Sigmoid colon (tissue), 7 donors: ENCODE measurements around the gene PRICKLE2. TPM values are rescaled to one million over a fixed set of nuclear protein-coding genes. Genes with fewer than 3 reads are reported as not detected.

ENCODE experiments used
- DNase-seq: peaks from one replicate; pipeline ENCODE4 v3.0.0-alpha.2; 2019
- H3K27ac ChIP-seq, 4 donors: fragments of 200-600 bp; sonication (generic); one replicate each; pipeline ENCODE4 v1.5.1; 2016 to 2019; ENCODE audit warnings: mild to moderate bottlenecking in 1 of 4
- H3K27me3 ChIP-seq, 3 donors: fragments of 200-600 bp; sonication (generic); one replicate each; pipeline ENCODE4 v1.5.1; 2019; ENCODE audit warnings: mild to moderate bottlenecking in 1 of 3
- H3K36me3 ChIP-seq, 4 donors: fragments of 200-600 bp; sonication (generic); one replicate each; pipeline ENCODE4 v1.5.1; 2016 to 2019
- H3K4me1 ChIP-seq, 4 donors: fragments of 200-600 bp; sonication (generic); one replicate each; pipeline ENCODE4 v1.5.1; 2017 to 2019
- H3K4me3 ChIP-seq, 4 donors: fragments of 200-600 bp; sonication (generic); one replicate each; pipeline ENCODE4 v1.5.1; 2017 to 2019; ENCODE audit warnings: mild to moderate bottlenecking in 2 of 4, moderate library complexity in 1 of 4
- H3K9me3 ChIP-seq, 4 donors: fragments of 200-600 bp in 3 of 4; sonication (generic) in 3 of 4; one replicate each; pipeline versions ENCODE4 v1.5.1 to v1.6.1; 2013 to 2019
- EP300 ChIP-seq, 4 donors: sonication (generic); formaldehyde crosslinking; IDR thresholded peaks; one replicate each; pipeline ENCODE4 v1.6.1; 2017; ENCODE audit warnings: antibody characterized with exemption in 4 of 4
- POLR2A ChIP-seq, 2 donors: fragments of 450-650 bp; IDR thresholded peaks; one replicate each; pipeline ENCODE4 v1.6.1; 2016; ENCODE audit warnings: antibody characterized with exemption in 2 of 2, mild to moderate bottlenecking in 2 of 2, moderate library complexity in 2 of 2
- POLR2AphosphoS5 ChIP-seq, 4 donors: sonication (generic); formaldehyde crosslinking; IDR thresholded peaks; one replicate each; pipeline ENCODE4 v1.6.1; 2017; ENCODE audit warnings: antibody characterized with exemption in 4 of 4
- WGBS, 2 donors: extraction: QIAGEN DNeasy Blood & Tissue Kit; methylation state at CpG; one replicate each; pipeline ENCODE4 v1.1.7; 2013; 5-methylcytosine and 5-hydroxymethylcytosine counted together
- intact Hi-C: fragments of 100-400 bp; cut with DNase I; formaldehyde crosslinking; loops from one replicate; pipeline ENCODE4 v1.15.1; 2023
- polyA plus RNA-seq, 3 donors: library from polyadenylated mRNA; stranded (reverse); fragments of 200-250 nt; gene quantifications; one replicate each; pipeline ENCODE4 v1.2.3, GENCODE V29; 2013
- total RNA-seq, 4 donors: library from RNA; depleted of rRNA; stranded (reverse); fragments of >200 nt; gene quantifications; one replicate each; pipeline ENCODE4 v1.1.0, GENCODE V29; 2016
- TF ChIP-seq, protein P1 (sequence below), 4 experiments: fragments of 450-650 bp in 3 of 4; fragments of 200-600 bp in 1 of 4; IDR thresholded peaks; one replicate each; pipeline ENCODE4 v1.5.1; 2016 to 2019; ENCODE audit warnings: antibody characterized with exemption in 4 of 4, mild to moderate bottlenecking in 3 of 4, moderate library complexity in 2 of 4
- donor health status: healthy with polysubstance abuse.
- donor health status: Bipolar disorder and iron deficiency.
- donor health status: healthy.

The PRICKLE2 gene
- total and polyA plus RNA-seq, 7 donors, result 0.69 to 96.7 (median 61.1) TPM

DNA sequence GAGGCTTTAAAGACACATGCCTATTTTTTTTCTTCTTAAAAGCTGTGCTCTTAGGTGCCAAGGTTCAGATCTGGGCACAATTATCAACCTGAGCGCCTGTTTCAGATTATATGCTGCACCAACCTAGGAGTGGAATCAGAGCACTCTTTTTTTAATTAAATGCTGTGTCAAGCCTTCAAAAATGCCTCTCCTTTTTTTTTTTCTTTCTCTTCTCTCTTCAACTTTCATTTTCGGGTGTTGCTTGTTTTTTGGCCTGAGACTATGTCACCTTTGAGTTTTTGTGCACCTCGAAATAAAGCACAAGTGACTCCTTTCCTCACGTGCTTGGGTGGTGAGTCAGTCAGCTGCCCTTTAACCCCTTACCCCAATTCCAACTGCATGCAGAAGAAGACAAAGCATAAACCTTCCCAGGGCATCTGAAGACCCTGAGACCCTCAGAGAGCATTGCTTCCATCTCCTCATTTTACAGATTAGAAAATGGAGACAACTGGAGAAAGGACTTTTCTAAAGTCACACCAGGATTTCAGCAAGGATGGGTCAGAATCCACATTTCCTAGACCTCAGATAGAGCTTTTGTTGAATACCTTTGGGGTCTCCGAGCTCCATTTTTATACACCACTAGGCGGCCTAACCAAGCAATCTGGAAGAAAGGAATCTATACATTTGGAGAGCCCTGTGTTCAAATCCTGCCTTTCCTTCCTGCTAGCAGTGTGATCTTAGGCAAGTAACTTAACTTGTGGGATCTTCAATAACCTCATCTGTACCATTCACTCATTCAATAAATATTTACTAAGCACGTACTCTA lies 631 bp upstream of the PRICKLE2 start:
- Histone ChIP-seq H3K4me3 (peak overlapping the region; percentile 5 to 38 (median 36)), H3K36me3 (no peaks in the 10 kb centered on the region), H3K27me3 (no peaks in the 10 kb centered on the region), H3K27ac (peak overlapping the region; percentile 75 to 90 (median 87)), H3K4me1 (peaks cover 0 to 88% (median 74%) of the 10 kb centered on the region in 4 donors), H3K9me3 (no peaks in the 10 kb centered on the region)
- intact Hi-C loops, result loop anchor here (5.0 kb wide), 1 partner anchor 171 kb away; no protein-coding TSS in a partner anchor
- no peak for DNase-seq
- TF ChIP-seq, protein P1, sequence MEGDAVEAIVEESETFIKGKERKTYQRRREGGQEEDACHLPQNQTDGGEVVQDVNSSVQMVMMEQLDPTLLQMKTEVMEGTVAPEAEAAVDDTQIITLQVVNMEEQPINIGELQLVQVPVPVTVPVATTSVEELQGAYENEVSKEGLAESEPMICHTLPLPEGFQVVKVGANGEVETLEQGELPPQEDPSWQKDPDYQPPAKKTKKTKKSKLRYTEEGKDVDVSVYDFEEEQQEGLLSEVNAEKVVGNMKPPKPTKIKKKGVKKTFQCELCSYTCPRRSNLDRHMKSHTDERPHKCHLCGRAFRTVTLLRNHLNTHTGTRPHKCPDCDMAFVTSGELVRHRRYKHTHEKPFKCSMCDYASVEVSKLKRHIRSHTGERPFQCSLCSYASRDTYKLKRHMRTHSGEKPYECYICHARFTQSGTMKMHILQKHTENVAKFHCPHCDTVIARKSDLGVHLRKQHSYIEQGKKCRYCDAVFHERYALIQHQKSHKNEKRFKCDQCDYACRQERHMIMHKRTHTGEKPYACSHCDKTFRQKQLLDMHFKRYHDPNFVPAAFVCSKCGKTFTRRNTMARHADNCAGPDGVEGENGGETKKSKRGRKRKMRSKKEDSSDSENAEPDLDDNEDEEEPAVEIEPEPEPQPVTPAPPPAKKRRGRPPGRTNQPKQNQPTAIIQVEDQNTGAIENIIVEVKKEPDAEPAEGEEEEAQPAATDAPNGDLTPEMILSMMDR (IDR thresholded peaks at IDR 0.05), result no peak
- TF ChIP-seq POLR2AphosphoS5 (IDR thresholded peaks at IDR 0.05) (no peak), POLR2A (IDR thresholded peaks at IDR 0.05) (no peak), EP300 (IDR thresholded peaks at IDR 0.05) (no peak)
- WGBS, 2 donors, result 61 to 71% methylated on average over 7 of the region's 7 CpGs

DNA sequence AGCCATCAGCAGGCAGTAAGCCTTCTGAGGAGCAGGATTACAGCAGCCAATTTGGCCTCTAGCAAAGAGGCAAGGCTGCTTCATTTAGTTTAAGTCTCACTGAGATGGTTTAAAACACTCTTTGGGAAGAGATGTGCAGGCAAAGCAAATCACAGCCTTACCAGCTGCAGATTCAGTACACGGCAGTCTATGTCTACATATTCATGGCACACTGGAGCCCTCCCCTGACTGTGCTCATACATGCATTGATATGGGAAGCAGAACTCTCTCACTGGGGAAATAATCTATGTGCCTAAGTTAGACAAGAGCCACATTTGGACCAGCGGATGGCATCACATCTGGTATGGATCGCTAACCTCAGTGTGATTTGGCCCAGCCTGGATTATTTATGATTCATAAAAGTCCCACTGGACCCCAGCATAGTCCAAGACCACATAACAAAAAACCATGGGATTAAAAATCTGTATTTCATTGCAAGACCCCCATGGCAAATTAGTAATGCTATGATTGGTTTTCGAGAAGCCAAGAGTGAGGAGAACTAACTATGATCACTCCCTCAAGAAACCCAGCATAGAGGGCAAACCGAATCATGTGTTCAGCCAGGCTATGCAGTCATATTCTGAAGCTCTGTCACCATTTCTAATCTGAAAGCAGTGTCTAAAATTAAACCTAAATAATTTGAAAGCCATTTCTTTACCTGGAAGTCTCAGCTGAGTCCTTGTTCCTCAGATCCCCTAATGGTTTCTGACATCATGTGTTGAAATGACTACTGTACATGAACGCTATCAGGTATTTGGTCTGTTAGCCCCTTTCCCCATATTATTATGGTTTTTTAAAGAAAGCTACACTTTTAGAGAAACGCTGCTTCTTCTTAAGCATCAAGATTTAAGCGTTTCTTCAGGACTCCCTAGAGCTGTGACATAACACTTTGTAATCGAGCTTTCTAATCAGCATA lies 1.2 kb downstream of the PRICKLE2 start:
- H3K4me1 ChIP-seq, result peaks cover 0 to 90% (median 87%) of the 10 kb centered on the region in 4 donors
- H3K27ac ChIP-seq, result peak overlapping the region; percentile 75 to 90 (median 87)
- WGBS, 2 donors, result 81 to 84% methylated on average over 9 of the region's 9 CpGs
- peak overlapping the region in 3 of 4 donors; percentile 33 to 38 (median 38) for H3K4me3 ChIP-seq
- H3K27me3 ChIP-seq, result no peaks in the 10 kb centered on the region
- DNase-seq, result no peak
- intact Hi-C loops, result loop anchor here (5.0 kb wide), 3 partner anchors 37 to 192 kb away; no protein-coding TSS in a partner anchor
- H3K36me3 ChIP-seq, result no peaks in the 10 kb centered on the region
- TF ChIP-seq EP300 (IDR thresholded peaks at IDR 0.05), result no peak
- TF ChIP-seq POLR2A (IDR thresholded peaks at IDR 0.05), result no peak
- TF ChIP-seq, protein P1 (IDR thresholded peaks at IDR 0.05), result no peak
- no peak for TF ChIP-seq POLR2AphosphoS5 (IDR thresholded peaks at IDR 0.05)
- H3K9me3 ChIP-seq, result no peaks in the 10 kb centered on the region

DNA sequence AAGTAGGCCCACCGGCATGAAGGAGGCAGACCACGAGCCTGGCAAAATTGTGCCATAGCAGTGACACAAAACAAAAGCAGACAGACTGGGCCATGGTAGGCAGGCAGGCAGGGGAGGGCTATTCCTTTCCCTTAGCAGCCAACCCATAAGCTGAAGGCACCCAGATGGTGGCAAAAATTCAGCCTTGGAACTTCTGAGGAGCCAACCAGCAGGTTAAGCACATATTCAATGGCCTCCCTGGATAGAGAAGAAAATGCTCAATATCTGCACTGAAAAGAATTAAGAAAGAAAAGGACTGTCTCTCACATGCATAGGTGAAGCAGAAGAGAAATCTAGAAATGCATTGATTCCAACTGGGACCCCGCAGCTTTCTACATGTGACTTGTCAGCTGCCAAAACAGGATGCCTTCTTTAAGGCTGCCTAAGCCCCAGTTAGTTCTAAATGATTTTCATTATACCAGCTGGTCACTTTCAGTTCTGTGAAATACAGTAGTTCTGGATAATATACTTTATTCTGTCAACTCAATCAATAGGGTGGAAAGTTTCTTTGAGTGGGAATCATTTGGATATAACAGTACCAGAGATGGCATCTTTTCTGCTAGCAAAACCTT lies 2.7 kb downstream of the PRICKLE2 start:
- intact Hi-C loops, result loop anchor here (5.0 kb wide), 3 partner anchors 35 to 190 kb away; no protein-coding TSS in a partner anchor
- peak overlapping the region; percentile 75 to 90 (median 87) for H3K27ac ChIP-seq
- H3K36me3 ChIP-seq, result no peaks in the 10 kb centered on the region
- no peaks in the 10 kb centered on the region for H3K27me3 ChIP-seq
- peaks cover 0 to 100% (median 95%) of the 10 kb centered on the region in 4 donors for H3K4me1 ChIP-seq
- H3K4me3 ChIP-seq, result no peak overlapping the region
- no peak for DNase-seq
- TF ChIP-seq POLR2A (IDR thresholded peaks at IDR 0.05) (no peak), EP300 (IDR thresholded peaks at IDR 0.05) (no peak), POLR2AphosphoS5 (IDR thresholded peaks at IDR 0.05) (no peak)
- TF ChIP-seq, protein P1 (IDR thresholded peaks at IDR 0.05), result no peak
- no peaks in the 10 kb centered on the region for H3K9me3 ChIP-seq
- 90 to 91% methylated on average over 3 of the region's 3 CpGs for WGBS, 2 donors

DNA sequence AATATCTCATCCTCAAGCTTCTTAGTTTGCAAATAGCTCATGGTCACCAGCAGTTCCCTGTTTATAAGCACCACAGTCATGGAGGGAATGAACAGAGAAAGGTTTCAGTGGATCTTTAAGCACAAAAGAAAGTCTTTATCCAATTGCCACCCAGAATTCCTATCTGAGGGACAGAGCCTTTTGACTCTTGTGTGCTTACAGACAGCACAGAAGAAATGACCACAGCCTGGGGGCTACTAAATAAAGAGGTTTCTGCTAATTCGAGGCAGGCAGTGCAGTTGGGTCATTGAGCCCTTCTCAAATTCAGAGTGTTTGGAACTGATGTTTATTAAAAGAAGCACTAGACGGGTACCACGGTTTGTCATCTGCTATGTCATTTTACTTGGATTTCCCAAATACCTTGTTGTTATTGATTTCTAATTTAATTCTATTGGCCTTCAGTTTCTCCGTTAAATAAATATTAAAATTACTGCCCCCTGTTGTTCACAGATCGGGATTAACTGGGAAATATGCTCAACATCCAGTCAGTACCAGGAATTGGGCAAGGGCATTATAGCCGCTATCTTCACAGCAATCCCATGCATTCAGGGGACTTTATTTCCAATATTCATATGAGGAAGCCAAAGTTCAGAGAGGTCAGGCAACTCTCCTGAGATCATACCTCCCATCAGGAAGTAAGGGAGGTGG lies 3.6 kb downstream of the PRICKLE2 start:
- 86 to 88% methylated on average over 6 of the region's 6 CpGs for WGBS, 2 donors
- Histone ChIP-seq H3K9me3 (no peaks in the 10 kb centered on the region), H3K27me3 (no peaks in the 10 kb centered on the region), H3K27ac (peak overlapping the region; percentile 75 to 90 (median 87)), H3K4me1 (peaks cover 0 to 100% (median 97%) of the 10 kb centered on the region in 4 donors), H3K36me3 (no peaks in the 10 kb centered on the region), H3K4me3 (no peak overlapping the region)
- DNase-seq, result no peak
- no peak for TF ChIP-seq POLR2A (IDR thresholded peaks at IDR 0.05)
- TF ChIP-seq, protein P1 (IDR thresholded peaks at IDR 0.05), result peak in 1 of 4 experiments; percentile 14
- no peak for TF ChIP-seq POLR2AphosphoS5 (IDR thresholded peaks at IDR 0.05)
- no peak for TF ChIP-seq EP300 (IDR thresholded peaks at IDR 0.05)
- intact Hi-C loops, result loop anchor here (5.0 kb wide), 3 partner anchors 34 to 189 kb away; no protein-coding TSS in a partner anchor
